ENCODE data around the gene PHF14.

- no peak for TF ChIP-seq CTCF (IDR thresholded peaks at IDR 0.05 in 8 of 11, conservative IDR thresholded peaks at IDR 0.05 in 3 of 11)
- no peak for TF ChIP-seq POLR2AphosphoS5 (IDR thresholded peaks at IDR 0.05)
Observed at GRCh38 chr7:11213266-11213665, 239.6 kb downstream of the PHF14 start.

Data from spleen (tissue), 7 donors.